HL-60 (cell line): ENCODE data around the gene PRDM16.

ENCODE experiments used
- GABPA ChIP-seq: IDR thresholded peaks from 2 replicates; pipeline ENCODE4 v1.6.1; 2012; ENCODE audit warnings: low read depth
- POLR2AphosphoS5 ChIP-seq: IDR thresholded peaks from 2 replicates; pipeline ENCODE4 v1.6.1; 2012; ENCODE audit warnings: low read depth
- SPI1 ChIP-seq: IDR thresholded peaks from 2 replicates; pipeline ENCODE4 v1.6.1; 2012; ENCODE audit warnings: low read depth, mild to moderate bottlenecking, borderline replicate concordance
- TF ChIP-seq, protein P1 (sequence below): IDR thresholded peaks from 2 replicates; pipeline ENCODE4 v1.6.1; 2012; ENCODE audit warnings: low read depth; ENCODE audit not compliant: insufficient replicate concordance
- TF ChIP-seq, protein P2 (sequence below): IDR thresholded peaks from one replicate; pipeline ENCODE4 v1.5.1; 2011; ENCODE audit warnings: low read length, control low read depth, inconsistent platforms; ENCODE audit not compliant: insufficient read depth

DNA sequence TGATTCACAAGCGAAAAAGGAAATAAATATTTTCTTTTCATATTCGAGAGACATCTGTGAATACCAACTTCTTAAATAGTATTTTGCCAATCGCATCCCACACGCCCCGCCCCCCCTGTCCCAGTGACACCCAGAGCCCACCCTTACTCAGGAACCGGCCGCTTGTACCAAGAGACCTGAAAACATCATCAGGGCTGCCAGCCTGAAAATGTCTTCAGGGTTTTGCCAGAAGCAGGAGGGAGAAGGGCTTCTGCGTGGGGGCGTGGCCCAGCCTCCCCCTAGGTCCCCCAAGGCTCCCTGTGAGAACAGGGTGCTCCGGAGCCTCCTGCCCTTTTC lies 126.4 kb downstream of the PRDM16 start:
- TF ChIP-seq, protein P1, sequence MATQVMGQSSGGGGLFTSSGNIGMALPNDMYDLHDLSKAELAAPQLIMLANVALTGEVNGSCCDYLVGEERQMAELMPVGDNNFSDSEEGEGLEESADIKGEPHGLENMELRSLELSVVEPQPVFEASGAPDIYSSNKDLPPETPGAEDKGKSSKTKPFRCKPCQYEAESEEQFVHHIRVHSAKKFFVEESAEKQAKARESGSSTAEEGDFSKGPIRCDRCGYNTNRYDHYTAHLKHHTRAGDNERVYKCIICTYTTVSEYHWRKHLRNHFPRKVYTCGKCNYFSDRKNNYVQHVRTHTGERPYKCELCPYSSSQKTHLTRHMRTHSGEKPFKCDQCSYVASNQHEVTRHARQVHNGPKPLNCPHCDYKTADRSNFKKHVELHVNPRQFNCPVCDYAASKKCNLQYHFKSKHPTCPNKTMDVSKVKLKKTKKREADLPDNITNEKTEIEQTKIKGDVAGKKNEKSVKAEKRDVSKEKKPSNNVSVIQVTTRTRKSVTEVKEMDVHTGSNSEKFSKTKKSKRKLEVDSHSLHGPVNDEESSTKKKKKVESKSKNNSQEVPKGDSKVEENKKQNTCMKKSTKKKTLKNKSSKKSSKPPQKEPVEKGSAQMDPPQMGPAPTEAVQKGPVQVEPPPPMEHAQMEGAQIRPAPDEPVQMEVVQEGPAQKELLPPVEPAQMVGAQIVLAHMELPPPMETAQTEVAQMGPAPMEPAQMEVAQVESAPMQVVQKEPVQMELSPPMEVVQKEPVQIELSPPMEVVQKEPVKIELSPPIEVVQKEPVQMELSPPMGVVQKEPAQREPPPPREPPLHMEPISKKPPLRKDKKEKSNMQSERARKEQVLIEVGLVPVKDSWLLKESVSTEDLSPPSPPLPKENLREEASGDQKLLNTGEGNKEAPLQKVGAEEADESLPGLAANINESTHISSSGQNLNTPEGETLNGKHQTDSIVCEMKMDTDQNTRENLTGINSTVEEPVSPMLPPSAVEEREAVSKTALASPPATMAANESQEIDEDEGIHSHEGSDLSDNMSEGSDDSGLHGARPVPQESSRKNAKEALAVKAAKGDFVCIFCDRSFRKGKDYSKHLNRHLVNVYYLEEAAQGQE, result no peak
- TF ChIP-seq, protein P2, sequence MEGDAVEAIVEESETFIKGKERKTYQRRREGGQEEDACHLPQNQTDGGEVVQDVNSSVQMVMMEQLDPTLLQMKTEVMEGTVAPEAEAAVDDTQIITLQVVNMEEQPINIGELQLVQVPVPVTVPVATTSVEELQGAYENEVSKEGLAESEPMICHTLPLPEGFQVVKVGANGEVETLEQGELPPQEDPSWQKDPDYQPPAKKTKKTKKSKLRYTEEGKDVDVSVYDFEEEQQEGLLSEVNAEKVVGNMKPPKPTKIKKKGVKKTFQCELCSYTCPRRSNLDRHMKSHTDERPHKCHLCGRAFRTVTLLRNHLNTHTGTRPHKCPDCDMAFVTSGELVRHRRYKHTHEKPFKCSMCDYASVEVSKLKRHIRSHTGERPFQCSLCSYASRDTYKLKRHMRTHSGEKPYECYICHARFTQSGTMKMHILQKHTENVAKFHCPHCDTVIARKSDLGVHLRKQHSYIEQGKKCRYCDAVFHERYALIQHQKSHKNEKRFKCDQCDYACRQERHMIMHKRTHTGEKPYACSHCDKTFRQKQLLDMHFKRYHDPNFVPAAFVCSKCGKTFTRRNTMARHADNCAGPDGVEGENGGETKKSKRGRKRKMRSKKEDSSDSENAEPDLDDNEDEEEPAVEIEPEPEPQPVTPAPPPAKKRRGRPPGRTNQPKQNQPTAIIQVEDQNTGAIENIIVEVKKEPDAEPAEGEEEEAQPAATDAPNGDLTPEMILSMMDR, result no peak
- TF ChIP-seq GABPA, result no peak
- TF ChIP-seq POLR2AphosphoS5, result no peak
- TF ChIP-seq SPI1, result no peak
